Measurements from ENCODE around the gene SDF4. TPM values are rescaled to one million over a fixed set of nuclear protein-coding genes. Genes with fewer than 3 reads are reported as not detected.
A peak's percentile ranks its signal among the peaks of the same experiment; 100 is the strongest.

Gene SDF4
- total and polyA plus RNA-seq, 7 donors, result 33.0 to 181 (median 79.6) TPM

DNA sequence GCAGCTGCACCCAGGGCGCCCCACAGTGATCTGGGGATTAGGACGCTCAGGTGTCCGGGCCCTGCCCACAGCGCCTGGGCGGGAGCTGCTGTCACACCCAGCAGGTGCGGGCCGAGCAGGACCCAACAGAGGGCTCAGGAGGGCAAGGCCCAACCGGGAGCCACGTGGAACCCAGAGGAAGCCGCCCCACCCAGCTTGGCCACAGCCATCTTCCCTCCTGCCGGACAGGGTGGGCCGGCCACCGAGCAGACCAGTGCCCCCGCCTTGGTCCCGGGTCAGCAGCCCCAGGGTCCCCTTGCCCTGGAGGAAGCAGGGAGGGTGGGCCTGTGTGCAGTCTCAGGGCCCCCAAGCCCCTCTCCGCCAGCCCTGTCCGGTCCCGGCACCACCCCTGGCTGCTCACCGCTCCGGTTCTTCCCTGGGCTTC lies 64.4 kb downstream of the SDF4 start:
- H3K27ac ChIP-seq, result no peak overlapping the region
- H3K4me1 ChIP-seq, result no peaks in the 10 kb centered on the region
- intact Hi-C loops (cut with DNase I), result no loop called here
- no peak overlapping the region for H3K4me3 ChIP-seq
- WGBS, 2 donors, result 16 to 67% methylated on average over 20 of the region's 20 CpGs
- H3K9me3 ChIP-seq, result no peaks in the 10 kb centered on the region
- no peak for DNase-seq
- H3K27me3 ChIP-seq, result peaks cover 13 to 95% (median 89%) of the 10 kb centered on the region in 3 donors
- peak in 1 of 2 donors; percentile 24 for TF ChIP-seq POLR2A (IDR thresholded peaks at IDR 0.05)
- no peak for TF ChIP-seq CTCF (IDR thresholded peaks at IDR 0.05)
- no peak for TF ChIP-seq EP300 (IDR thresholded peaks at IDR 0.05)
- no peaks in the 10 kb centered on the region for H3K36me3 ChIP-seq

Small RNA genes within 50 kb of the gene (small RNA-seq; reads per million reads assigned to genes)
- gene MIR200A, result 0 to 1.6 (median 0.42) reads per million in 3 donors
- 0.30 to 1.2 (median 1.2) reads per million in 3 donors for gene MIR200B
- gene MIR429, result 0 to 0.15 (median 0.06) reads per million in 3 donors

Other genes with a start within 250 kb of the SDF4 start
- under 1 TPM in 1 of 4 donors, not detected in 3; under 0.01 TPM for gene PERM1, start 249.9 kb downstream of the SDF4 start, total RNA-seq
- under 1 TPM in 2 of 3 donors, not detected in 1; 0.16 to 0.69 TPM for gene PERM1, start 249.9 kb downstream of the SDF4 start, polyA plus RNA-seq
- gene HES4, start 231.9 kb downstream of the SDF4 start, total RNA-seq, result 10 to 100 TPM; 25.0 to 65.1 (median 27.9) TPM
- 10 to 100 TPM in 1 of 3 donors, 1 to 10 TPM in 2; 1.2 to 15.7 (median 4.6) TPM for gene HES4, start 231.9 kb downstream of the SDF4 start, polyA plus RNA-seq
- 10 to 100 TPM; 49.4 to 81.1 (median 68.8) TPM for gene ISG15, start 218.5 kb downstream of the SDF4 start, total RNA-seq
- 100 to 1,000 TPM in 2 of 3 donors, 10 to 100 TPM in 1; 78.7 to 357 (median 241) TPM for gene ISG15, start 218.5 kb downstream of the SDF4 start, polyA plus RNA-seq
- 10 to 100 TPM in 2 of 4 donors, 1 to 10 TPM in 2; 3.9 to 23.3 (median 10.3) TPM for gene AGRN, start 211.9 kb downstream of the SDF4 start, total RNA-seq
- 10 to 100 TPM in 1 of 3 donors, 1 to 10 TPM in 2; 2.8 to 54.4 (median 3.0) TPM for gene AGRN, start 211.9 kb downstream of the SDF4 start, polyA plus RNA-seq
- gene RNF223, start 157.7 kb downstream of the SDF4 start, total RNA-seq, result not detected
- gene RNF223, start 157.7 kb downstream of the SDF4 start, polyA plus RNA-seq, result 1 to 10 TPM in 2 of 3 donors, under 1 TPM in 1; 0.60 to 3.7 (median 1.9) TPM
- gene C1orf159, start 115.9 kb downstream of the SDF4 start, total RNA-seq, result 10 to 100 TPM in 2 of 4 donors, 1 to 10 TPM in 2; 7.9 to 13.8 (median 10.4) TPM
- 10 to 100 TPM in 1 of 3 donors, 1 to 10 TPM in 2; 6.6 to 25.3 (median 6.9) TPM for gene C1orf159, start 115.9 kb downstream of the SDF4 start, polyA plus RNA-seq
- gene TTLL10, start 58.1 kb downstream of the SDF4 start, total RNA-seq, result not detected
- gene TTLL10, start 58.1 kb downstream of the SDF4 start, polyA plus RNA-seq, result under 1 TPM; 0.46 to 0.70 (median 0.60) TPM
- gene TNFRSF18, start 25.4 kb downstream of the SDF4 start, total RNA-seq, result under 1 TPM in 1 of 4 donors, not detected in 3; 0.71 TPM
- 1 to 10 TPM in 2 of 3 donors, not detected in 1; 1.2 to 3.9 TPM for gene TNFRSF18, start 25.4 kb downstream of the SDF4 start, polyA plus RNA-seq
- 1 to 10 TPM in 1 of 4 donors, under 1 TPM in 1, not detected in 2; 0.95 to 1.8 TPM for gene TNFRSF4, start 17.8 kb downstream of the SDF4 start, total RNA-seq
- gene TNFRSF4, start 17.8 kb downstream of the SDF4 start, polyA plus RNA-seq, result 1 to 10 TPM; 1.2 to 8.6 (median 1.2) TPM
- gene B3GALT6, start 236 bp upstream of the SDF4 start, total RNA-seq, result 10 to 100 TPM in 2 of 4 donors, 1 to 10 TPM in 2; 8.6 to 12.5 (median 10.3) TPM
- 1 to 10 TPM; 1.8 to 9.6 (median 2.5) TPM for gene B3GALT6, start 236 bp upstream of the SDF4 start, polyA plus RNA-seq
- gene C1QTNF12, start 14.7 kb upstream of the SDF4 start, total RNA-seq, result 1 to 10 TPM in 2 of 4 donors, not detected in 2; 1.9 to 5.7 TPM
- gene C1QTNF12, start 14.7 kb upstream of the SDF4 start, polyA plus RNA-seq, result 10 to 100 TPM; 17.6 to 28.7 (median 23.4) TPM
- gene UBE2J2, start 41.9 kb upstream of the SDF4 start, total RNA-seq, result 10 to 100 TPM; 33.1 to 44.3 (median 34.0) TPM
- 10 to 100 TPM; 32.4 to 63.6 (median 54.6) TPM for gene UBE2J2, start 41.9 kb upstream of the SDF4 start, polyA plus RNA-seq
- 1 to 10 TPM; 1.2 to 5.0 (median 3.2) TPM for gene SCNN1D, start 48.4 kb upstream of the SDF4 start, total RNA-seq
- 1 to 10 TPM in 1 of 3 donors, under 1 TPM in 1, not detected in 1; under 0.01 to 3.2 TPM for gene SCNN1D, start 48.4 kb upstream of the SDF4 start, polyA plus RNA-seq
- 10 to 100 TPM; 21.4 to 57.1 (median 33.4) TPM for gene ACAP3, start 75.9 kb upstream of the SDF4 start, total RNA-seq
- gene ACAP3, start 75.9 kb upstream of the SDF4 start, polyA plus RNA-seq, result 10 to 100 TPM in 1 of 3 donors, 1 to 10 TPM in 2; 7.2 to 41.8 (median 8.3) TPM
- 10 to 100 TPM; 15.7 to 24.0 (median 20.4) TPM for gene PUSL1, start 76.6 kb upstream of the SDF4 start, total RNA-seq
- gene PUSL1, start 76.6 kb upstream of the SDF4 start, polyA plus RNA-seq, result 10 to 100 TPM; 12.6 to 22.3 (median 12.7) TPM
- 100 to 1,000 TPM in 1 of 4 donors, 10 to 100 TPM in 3; 83.8 to 135 (median 93.4) TPM for gene INTS11, start 92.7 kb upstream of the SDF4 start, total RNA-seq
- gene INTS11, start 92.7 kb upstream of the SDF4 start, polyA plus RNA-seq, result 100 to 1,000 TPM in 1 of 3 donors, 10 to 100 TPM in 2; 58.3 to 117 (median 62.7) TPM
- gene CPTP, start 92.8 kb upstream of the SDF4 start, total RNA-seq, result 10 to 100 TPM in 2 of 4 donors, 1 to 10 TPM in 2; 8.4 to 21.6 (median 10.5) TPM
- gene CPTP, start 92.8 kb upstream of the SDF4 start, polyA plus RNA-seq, result 10 to 100 TPM; 41.4 to 57.1 (median 42.0) TPM
- gene TAS1R3, start 99.3 kb upstream of the SDF4 start, total RNA-seq, result not detected
- under 1 TPM in 2 of 3 donors, not detected in 1; 0.60 to 0.64 TPM for gene TAS1R3, start 99.3 kb upstream of the SDF4 start, polyA plus RNA-seq
- 10 to 100 TPM; 50.7 to 85.0 (median 61.9) TPM for gene DVL1, start 117.4 kb upstream of the SDF4 start, total RNA-seq
- 10 to 100 TPM; 25.8 to 59.9 (median 36.3) TPM for gene DVL1, start 117.4 kb upstream of the SDF4 start, polyA plus RNA-seq
- 100 to 1,000 TPM in 3 of 4 donors, 10 to 100 TPM in 1; 78.8 to 234 (median 114) TPM for gene MXRA8, start 126.6 kb upstream of the SDF4 start, total RNA-seq
- gene MXRA8, start 126.6 kb upstream of the SDF4 start, polyA plus RNA-seq, result 10 to 100 TPM in 2 of 3 donors, 1 to 10 TPM in 1; 2.8 to 26.2 (median 22.2) TPM
- 100 to 1,000 TPM in 3 of 4 donors, 10 to 100 TPM in 1; 89.3 to 143 (median 124) TPM for gene AURKAIP1, start 143.2 kb upstream of the SDF4 start, total RNA-seq
- gene AURKAIP1, start 143.2 kb upstream of the SDF4 start, polyA plus RNA-seq, result 100 to 1,000 TPM; 263 to 288 (median 271) TPM
- 100 to 1,000 TPM; 139 to 375 (median 173) TPM for gene CCNL2, start 167.3 kb upstream of the SDF4 start, total RNA-seq
- 10 to 100 TPM; 15.0 to 99.6 (median 16.2) TPM for gene CCNL2, start 167.3 kb upstream of the SDF4 start, polyA plus RNA-seq
- gene MRPL20, start 175.3 kb upstream of the SDF4 start, total RNA-seq, result 100 to 1,000 TPM; 133 to 235 (median 206) TPM
- gene MRPL20, start 175.3 kb upstream of the SDF4 start, polyA plus RNA-seq, result 100 to 1,000 TPM; 155 to 216 (median 171) TPM
- gene ANKRD65, start 189.3 kb upstream of the SDF4 start, total RNA-seq, result 10 to 100 TPM; 10.0 to 23.0 (median 15.8) TPM
- 1 to 10 TPM in 2 of 3 donors, under 1 TPM in 1; 0.69 to 5.4 (median 3.8) TPM for gene ANKRD65, start 189.3 kb upstream of the SDF4 start, polyA plus RNA-seq
- 100 to 1,000 TPM in 1 of 4 donors, 10 to 100 TPM in 3; 47.1 to 107 (median 71.1) TPM for gene VWA1, start 203.7 kb upstream of the SDF4 start, total RNA-seq
- gene VWA1, start 203.7 kb upstream of the SDF4 start, polyA plus RNA-seq, result 10 to 100 TPM in 1 of 3 donors, 1 to 10 TPM in 2; 2.4 to 44.2 (median 3.7) TPM
- under 1 TPM; 0.16 to 0.55 (median 0.45) TPM for gene ATAD3C, start 217.7 kb upstream of the SDF4 start, total RNA-seq
- gene ATAD3C, start 217.7 kb upstream of the SDF4 start, polyA plus RNA-seq, result 1 to 10 TPM in 1 of 3 donors, under 1 TPM in 1, not detected in 1; under 0.01 to 1.5 TPM
- gene ATAD3B, start 239.8 kb upstream of the SDF4 start, total RNA-seq, result 10 to 100 TPM; 11.1 to 47.1 (median 13.1) TPM
- 10 to 100 TPM in 1 of 3 donors, 1 to 10 TPM in 2; 4.8 to 49.4 (median 5.3) TPM for gene ATAD3B, start 239.8 kb upstream of the SDF4 start, polyA plus RNA-seq

Measured in sigmoid colon (tissue), 7 donors.